GM12872 (cell line): ENCODE measurements around the gene STARD8.

Source experiments
- CTCF ChIP-seq: IDR thresholded peaks from 3 replicates; pipeline ENCODE4 v1.5.1; 2011; ENCODE audit warnings: low read depth, mild to moderate bottlenecking, low read length, moderate library complexity; ENCODE audit not compliant: insufficient read depth

The STARD8 gene

GRCh38 chrX:68758671-68759070 lies 111.2 kb downstream of the STARD8 start:
- TF ChIP-seq CTCF: no peak

DNA sequence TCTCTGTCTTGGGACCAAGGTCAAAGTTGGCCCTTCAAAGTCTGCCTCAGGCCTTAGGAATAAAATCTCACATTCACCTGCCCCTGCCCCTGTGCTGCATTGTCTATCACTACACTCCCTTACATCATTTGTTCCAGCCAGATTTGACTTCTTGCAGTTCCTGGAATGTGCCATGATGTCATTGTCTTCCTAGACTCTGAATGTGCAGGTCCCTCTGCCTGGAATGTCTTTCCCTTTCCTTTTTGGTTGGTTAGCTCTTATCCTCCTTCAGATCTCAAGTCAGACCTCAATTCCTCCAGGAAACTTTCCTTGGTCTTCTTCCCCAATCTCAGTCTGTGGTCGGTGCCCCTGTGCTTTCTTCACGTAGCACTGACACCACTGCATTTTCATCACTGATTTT lies 113.6 kb downstream of the STARD8 start:
- no peak for TF ChIP-seq CTCF

DNA sequence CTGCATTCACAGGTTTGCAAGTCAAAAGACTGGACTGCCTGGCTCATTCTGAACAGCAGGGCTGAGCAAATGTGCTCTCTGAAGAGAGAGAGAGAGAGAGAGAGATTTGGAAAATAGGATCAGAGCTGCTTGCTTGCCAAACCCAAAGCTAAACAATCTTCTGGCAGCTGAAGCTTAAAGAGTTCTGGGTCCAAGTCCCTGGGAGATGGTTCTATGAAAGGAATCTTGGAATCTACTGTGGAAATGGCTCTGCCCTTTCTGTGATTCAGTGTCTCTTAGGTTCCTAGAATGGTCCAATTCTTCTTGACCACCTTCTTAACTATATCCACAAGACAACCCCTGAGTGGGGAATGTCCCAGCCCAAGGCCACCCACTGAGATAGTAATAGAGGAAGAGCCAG lies 115.3 kb downstream of the STARD8 start:
- no peak for TF ChIP-seq CTCF

GRCh38 chrX:68763481-68763880 lies 116.0 kb downstream of the STARD8 start:
- TF ChIP-seq CTCF: no peak
